Uterus (tissue), 2 donors: Measurements from ENCODE around the gene PPARG.

Experiments
- POLR2A ChIP-seq, 2 donors: fragments of 450-650 bp; IDR thresholded peaks; one replicate each; pipeline ENCODE4 v1.6.1; 2016; ENCODE audit warnings: antibody characterized with exemption in 2 of 2, mild to moderate bottlenecking in 1 of 2, moderate library complexity in 1 of 2
- TF ChIP-seq, protein P1 (sequence below), 4 experiments: fragments of 200-600 bp in 2 of 4; fragments of 450-650 bp in 2 of 4; sonication (generic) in 2 of 4; IDR thresholded peaks; one replicate each; pipeline ENCODE4 v1.5.1; 2016 to 2019; ENCODE audit warnings: antibody characterized with exemption in 4 of 4, mild to moderate bottlenecking in 2 of 4, moderate library complexity in 1 of 4

DNA sequence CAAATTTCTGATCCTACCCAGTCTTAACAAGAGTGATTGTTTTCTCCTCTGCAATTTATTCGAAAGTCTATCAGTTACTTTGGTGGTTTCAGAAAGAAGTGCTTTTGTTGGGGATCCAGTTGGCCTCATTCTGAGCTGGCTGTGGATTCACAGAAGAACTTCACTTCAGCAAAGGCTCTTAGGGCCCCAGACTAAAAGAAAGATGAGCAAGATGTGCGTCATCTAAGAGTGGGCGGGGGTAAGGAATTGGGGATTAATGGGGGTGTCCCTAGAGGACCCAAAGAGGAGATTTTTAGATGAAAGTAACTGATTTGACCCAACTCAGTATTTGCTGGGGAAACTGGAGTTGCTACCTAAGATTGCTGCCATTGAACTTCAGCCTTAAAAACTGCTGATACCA, 131.5 kb downstream of the PPARG start:
- TF ChIP-seq, protein P1, sequence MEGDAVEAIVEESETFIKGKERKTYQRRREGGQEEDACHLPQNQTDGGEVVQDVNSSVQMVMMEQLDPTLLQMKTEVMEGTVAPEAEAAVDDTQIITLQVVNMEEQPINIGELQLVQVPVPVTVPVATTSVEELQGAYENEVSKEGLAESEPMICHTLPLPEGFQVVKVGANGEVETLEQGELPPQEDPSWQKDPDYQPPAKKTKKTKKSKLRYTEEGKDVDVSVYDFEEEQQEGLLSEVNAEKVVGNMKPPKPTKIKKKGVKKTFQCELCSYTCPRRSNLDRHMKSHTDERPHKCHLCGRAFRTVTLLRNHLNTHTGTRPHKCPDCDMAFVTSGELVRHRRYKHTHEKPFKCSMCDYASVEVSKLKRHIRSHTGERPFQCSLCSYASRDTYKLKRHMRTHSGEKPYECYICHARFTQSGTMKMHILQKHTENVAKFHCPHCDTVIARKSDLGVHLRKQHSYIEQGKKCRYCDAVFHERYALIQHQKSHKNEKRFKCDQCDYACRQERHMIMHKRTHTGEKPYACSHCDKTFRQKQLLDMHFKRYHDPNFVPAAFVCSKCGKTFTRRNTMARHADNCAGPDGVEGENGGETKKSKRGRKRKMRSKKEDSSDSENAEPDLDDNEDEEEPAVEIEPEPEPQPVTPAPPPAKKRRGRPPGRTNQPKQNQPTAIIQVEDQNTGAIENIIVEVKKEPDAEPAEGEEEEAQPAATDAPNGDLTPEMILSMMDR (IDR thresholded peaks at IDR 0.05) = no peak
- no peak for TF ChIP-seq POLR2A (IDR thresholded peaks at IDR 0.05)
